ENCODE measurements around the gene TSPAN18.

- no peak for TF ChIP-seq CTCF (IDR thresholded peaks at IDR 0.05; ENCODE audit: low read length)
- no peak for TF ChIP-seq EZH2 (IDR thresholded peaks at IDR 0.05; ENCODE audit: borderline replicate concordance, low read length)
These were observed 219.5 kb downstream of the TSPAN18 start for GRCh38 chr11:44946263-44946662.

Data from OCI-LY1 (cell line).